ENCODE measurements around the gene CARM1.

CARM1 gene

DNA sequence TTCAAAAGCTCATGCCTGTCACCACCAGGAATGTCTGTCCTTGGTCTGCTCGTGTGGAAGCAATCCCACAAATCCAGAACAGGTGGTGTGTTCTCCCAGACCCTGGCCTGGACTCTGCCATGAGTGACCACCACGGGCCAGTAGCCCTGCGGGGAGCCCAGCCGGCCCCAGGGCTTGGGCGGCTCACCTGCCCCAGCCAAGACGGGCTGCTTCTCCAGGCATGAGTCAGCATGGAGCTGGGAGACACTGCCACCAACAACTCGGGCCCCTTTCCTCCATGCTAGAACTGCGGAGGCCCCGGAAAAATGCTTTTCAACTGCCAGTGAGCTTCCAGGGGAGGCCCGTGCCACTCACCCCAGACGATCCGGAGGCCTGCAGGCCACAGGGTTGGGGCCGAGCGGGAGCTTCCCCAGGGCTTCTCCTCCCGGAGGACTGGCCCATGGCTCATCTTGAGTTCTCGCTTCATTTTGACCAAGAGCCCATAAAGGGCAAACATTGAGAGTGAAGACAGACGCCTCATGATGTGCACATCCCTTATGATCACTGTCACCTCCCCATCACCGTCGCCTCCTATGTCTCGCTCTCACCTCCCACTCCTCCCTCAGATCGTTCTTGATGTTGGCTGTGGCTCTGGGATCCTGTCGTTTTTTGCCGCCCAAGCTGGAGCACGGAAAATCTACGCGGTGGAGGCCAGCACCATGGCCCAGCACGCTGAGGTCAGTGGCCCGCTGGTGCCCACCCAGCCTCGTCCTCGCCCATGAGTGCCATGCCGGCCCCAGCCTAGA, 40.4 kb downstream of the CARM1 start:
- H3K4me3 ChIP-seq (ENCODE audit: low read length) = no peak overlapping the region
- TF ChIP-seq CTCF (IDR thresholded peaks at IDR 0.05; ENCODE audit: insufficient read depth, low read depth, low read length, missing control alignments) = no peak
- DNase-seq (ENCODE audit: low read depth) = no peak

GRCh38 chr19:10912619-10913018, 41.3 kb downstream of the CARM1 start:
- DNase-seq (ENCODE audit: low read depth) = no peak
- TF ChIP-seq CTCF (IDR thresholded peaks at IDR 0.05; ENCODE audit: insufficient read depth, low read depth, low read length, missing control alignments) = no peak

GRCh38 chr19:10913716-10914340, 42.5 kb downstream of the CARM1 start:
- no peak overlapping the region for H3K4me3 ChIP-seq (ENCODE audit: low read length)
- no peak for TF ChIP-seq CTCF (IDR thresholded peaks at IDR 0.05; ENCODE audit: insufficient read depth, low read depth, low read length, missing control alignments)
- DNase-seq (ENCODE audit: low read depth) = no peak

More at GRCh38 chr19:10912619-10913018, 41.3 kb downstream of the CARM1 start:
- no peak overlapping the region for H3K4me3 ChIP-seq (ENCODE audit: low read length)

- no peak overlapping the region for H3K4me3 ChIP-seq (ENCODE audit: low read length)
- DNase-seq (ENCODE audit: low read depth) = peak; percentile 81
- TF ChIP-seq CTCF (IDR thresholded peaks at IDR 0.05; ENCODE audit: insufficient read depth, low read depth, low read length, missing control alignments) = no peak
These were observed 44.1 kb downstream of the CARM1 start for GRCh38 chr19:10915130-10916091.

DNA sequence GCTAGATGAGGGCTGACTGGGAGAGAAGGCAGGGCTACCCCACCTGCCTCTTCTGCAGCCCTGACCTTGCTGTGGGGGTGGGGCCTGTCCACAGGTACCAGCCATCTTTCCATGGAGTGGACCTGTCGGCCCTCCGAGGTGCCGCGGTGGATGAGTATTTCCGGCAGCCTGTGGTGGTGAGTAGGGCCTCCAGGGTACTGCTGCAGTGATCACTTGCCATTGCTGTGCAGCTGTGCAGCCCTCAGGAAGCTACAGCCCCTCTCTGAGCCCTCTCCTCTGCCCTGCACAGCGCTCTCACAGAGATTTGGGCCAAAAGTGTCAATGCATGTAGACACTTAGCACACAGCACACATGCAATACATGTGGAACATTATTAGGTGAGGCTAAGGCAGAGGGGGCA, 45.2 kb downstream of the CARM1 start:
- no peak overlapping the region for H3K4me3 ChIP-seq (ENCODE audit: low read length)
- TF ChIP-seq CTCF (IDR thresholded peaks at IDR 0.05; ENCODE audit: insufficient read depth, low read depth, low read length, missing control alignments) = no peak
- no peak for DNase-seq (ENCODE audit: low read depth)

DNA sequence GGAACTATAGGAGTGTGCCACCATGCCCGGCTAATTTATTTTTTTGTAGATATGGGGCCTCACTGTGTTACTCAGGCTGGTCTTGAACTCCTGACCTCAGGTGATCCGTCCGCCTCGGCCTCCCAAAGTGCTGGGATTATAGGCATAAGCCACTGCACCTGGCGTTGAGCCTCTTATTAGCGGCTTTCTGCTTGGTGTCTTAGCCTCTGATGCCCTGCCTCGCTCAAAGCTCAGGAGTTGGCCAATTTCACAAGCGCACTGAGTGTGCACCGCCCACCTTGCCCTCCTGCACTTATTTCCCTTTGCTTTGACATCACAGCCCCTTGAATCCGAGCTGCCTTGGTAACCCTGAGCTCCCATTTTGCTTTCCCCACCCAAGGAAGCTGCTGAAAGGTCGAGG, 47.0 kb downstream of the CARM1 start:
- H3K4me3 ChIP-seq (ENCODE audit: low read length) = no peak overlapping the region
- no peak for TF ChIP-seq CTCF (IDR thresholded peaks at IDR 0.05; ENCODE audit: insufficient read depth, low read depth, low read length, missing control alignments)
- DNase-seq (ENCODE audit: low read depth) = no peak

All from epithelial cell of esophagus (primary cell).